Mononuclear cell (primary cell): Measurements from ENCODE around the gene SLC1A3. TPM values are rescaled to one million over a fixed set of nuclear protein-coding genes. Genes with fewer than 3 reads are reported as not detected.
A peak's percentile ranks its signal among the peaks of the same experiment; 100 is the strongest.

Experiments
- H3K27me3 ChIP-seq: 2 replicates; pipeline ENCODE4 v1.6.0; 2011; ENCODE audit warnings: low read length, control low read depth; ENCODE audit not compliant: insufficient read depth
- H3K4me1 ChIP-seq: 2 replicates; pipeline ENCODE4 v1.5.1; 2011; ENCODE audit warnings: mild to moderate bottlenecking, low read length, control low read depth; ENCODE audit not compliant: insufficient read depth
- H3K4me3 ChIP-seq: 2 replicates; pipeline ENCODE4 v1.5.1; 2011; ENCODE audit warnings: mild to moderate bottlenecking, low read length, moderate library complexity
- H3K9me3 ChIP-seq: 2 replicates; pipeline ENCODE4 v1.5.1; 2011; ENCODE audit warnings: low read depth, mild to moderate bottlenecking, control low read depth, low read length
- total RNA-seq: library from RNA; depleted of rRNA; stranded (reverse); fragments of >200 nt; gene quantifications from one replicate; pipeline ENCODE4 v1.2.3, GENCODE V29; 2012

SLC1A3 gene
- total RNA-seq, 1 donor, result 3.9 TPM

GRCh38 chr5:36590513-36591286 is 15.7 kb upstream of the SLC1A3 start:
- peaks cover 18% of the 10 kb centered on the region for H3K4me1 ChIP-seq
- H3K27me3 ChIP-seq, result no peaks in the 10 kb centered on the region
- no peak overlapping the region for H3K4me3 ChIP-seq
- H3K9me3 ChIP-seq, result no peaks in the 10 kb centered on the region

DNA sequence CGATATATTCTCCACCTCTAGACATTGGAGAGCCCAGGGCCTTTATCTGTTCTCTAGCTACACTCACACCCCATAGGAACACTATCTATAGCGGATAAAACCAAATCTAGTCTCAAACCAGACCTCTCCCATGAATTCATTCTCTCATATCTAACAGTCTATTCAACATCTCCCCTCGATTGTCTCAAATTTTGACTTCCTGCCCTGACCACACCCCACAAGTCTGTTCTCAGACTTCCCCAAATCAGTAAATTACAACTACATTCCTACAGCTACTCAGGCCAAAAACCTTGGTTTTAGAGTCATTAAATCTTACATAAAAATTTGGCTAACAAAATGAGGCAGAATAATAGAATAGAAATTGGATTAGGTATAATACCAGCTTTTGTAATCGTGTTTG is 12.5 kb upstream of the SLC1A3 start:
- no peaks in the 10 kb centered on the region for H3K9me3 ChIP-seq
- peaks cover 15% of the 10 kb centered on the region for H3K4me1 ChIP-seq
- H3K27me3 ChIP-seq, result no peaks in the 10 kb centered on the region
- no peak overlapping the region for H3K4me3 ChIP-seq

DNA sequence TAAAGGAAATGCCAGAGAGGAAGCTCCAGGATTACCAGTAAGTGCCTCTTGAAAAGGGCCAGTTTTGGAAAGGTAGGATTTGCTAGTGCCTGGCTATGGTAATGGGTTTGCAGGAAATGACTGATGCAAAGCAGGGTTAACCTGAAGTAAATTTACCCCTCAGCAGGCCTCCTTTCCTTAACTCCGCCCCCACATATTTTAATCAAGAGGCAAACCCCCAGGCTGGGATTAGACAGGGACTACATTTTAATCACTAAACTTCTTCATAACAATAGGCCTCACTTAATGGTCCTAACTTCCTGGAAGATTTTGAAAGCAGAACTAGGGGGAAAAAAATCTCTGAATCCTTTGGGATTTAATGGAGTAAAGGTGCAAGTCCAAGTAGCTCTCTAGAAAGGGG is 10.2 kb upstream of the SLC1A3 start:
- Histone ChIP-seq H3K4me1 (peaks cover 15% of the 10 kb centered on the region), H3K4me3 (no peak overlapping the region), H3K9me3 (no peaks in the 10 kb centered on the region)

DNA sequence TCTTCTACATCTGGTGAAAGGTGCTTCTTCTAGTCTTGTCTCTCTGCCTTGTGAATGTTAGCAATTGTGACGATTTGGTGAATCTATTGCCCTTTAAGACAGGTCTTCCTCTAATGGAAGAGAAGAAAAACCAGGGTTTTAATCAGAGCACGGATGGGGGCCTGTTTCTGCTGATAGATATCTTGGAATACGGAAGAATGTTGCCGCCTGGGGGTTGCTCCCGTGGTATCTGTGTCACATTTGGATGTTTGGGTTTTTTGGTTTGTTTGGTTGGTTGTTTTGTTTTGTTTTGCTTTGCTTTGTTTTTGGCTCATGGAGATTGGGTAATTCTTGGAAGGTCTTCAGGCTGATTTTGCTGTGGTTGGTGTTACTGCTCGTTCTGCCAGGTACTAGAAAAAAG is 9.7 kb upstream of the SLC1A3 start:
- no peaks in the 10 kb centered on the region for H3K9me3 ChIP-seq
- H3K27me3 ChIP-seq, result no peaks in the 10 kb centered on the region
- peaks cover 15% of the 10 kb centered on the region for H3K4me1 ChIP-seq
- no peak overlapping the region for H3K4me3 ChIP-seq

More for the DNA sequence above, 10.2 kb upstream of the SLC1A3 start:
- no peaks in the 10 kb centered on the region for H3K27me3 ChIP-seq

DNA sequence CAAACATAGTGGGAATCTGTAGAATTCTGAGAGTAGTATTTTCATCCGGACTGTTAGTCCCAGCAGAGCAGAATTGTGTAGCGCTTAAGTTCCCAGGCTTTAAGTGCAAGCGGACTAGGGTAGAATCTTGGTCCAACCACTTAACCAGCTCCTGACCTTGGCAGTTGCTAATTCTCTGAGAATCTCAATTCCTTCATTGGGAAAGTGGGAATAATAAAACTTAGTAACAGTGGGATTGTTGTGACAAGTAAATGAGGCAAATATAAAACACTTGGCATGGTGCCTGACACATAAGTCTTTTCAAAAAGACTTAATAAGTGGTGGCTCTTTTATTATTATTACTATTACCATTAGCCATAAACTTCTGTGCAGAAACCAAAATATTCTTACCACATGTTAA is 8.4 kb upstream of the SLC1A3 start:
- Histone ChIP-seq H3K27me3 (no peaks in the 10 kb centered on the region), H3K4me3 (no peak overlapping the region), H3K9me3 (no peaks in the 10 kb centered on the region), H3K4me1 (peaks cover 15% of the 10 kb centered on the region)

- no peaks in the 10 kb centered on the region for H3K4me1 ChIP-seq
- no peak overlapping the region for H3K4me3 ChIP-seq
- H3K9me3 ChIP-seq, result no peaks in the 10 kb centered on the region
- no peaks in the 10 kb centered on the region for H3K27me3 ChIP-seq
Measured at GRCh38 chr5:36599986-36600779, 6.2 kb upstream of the SLC1A3 start.

GRCh38 chr5:36600917-36601527 is 5.4 kb upstream of the SLC1A3 start:
- Histone ChIP-seq H3K9me3 (no peaks in the 10 kb centered on the region), H3K4me1 (no peaks in the 10 kb centered on the region), H3K27me3 (peaks cover 4% of the 10 kb centered on the region), H3K4me3 (no peak overlapping the region)

DNA sequence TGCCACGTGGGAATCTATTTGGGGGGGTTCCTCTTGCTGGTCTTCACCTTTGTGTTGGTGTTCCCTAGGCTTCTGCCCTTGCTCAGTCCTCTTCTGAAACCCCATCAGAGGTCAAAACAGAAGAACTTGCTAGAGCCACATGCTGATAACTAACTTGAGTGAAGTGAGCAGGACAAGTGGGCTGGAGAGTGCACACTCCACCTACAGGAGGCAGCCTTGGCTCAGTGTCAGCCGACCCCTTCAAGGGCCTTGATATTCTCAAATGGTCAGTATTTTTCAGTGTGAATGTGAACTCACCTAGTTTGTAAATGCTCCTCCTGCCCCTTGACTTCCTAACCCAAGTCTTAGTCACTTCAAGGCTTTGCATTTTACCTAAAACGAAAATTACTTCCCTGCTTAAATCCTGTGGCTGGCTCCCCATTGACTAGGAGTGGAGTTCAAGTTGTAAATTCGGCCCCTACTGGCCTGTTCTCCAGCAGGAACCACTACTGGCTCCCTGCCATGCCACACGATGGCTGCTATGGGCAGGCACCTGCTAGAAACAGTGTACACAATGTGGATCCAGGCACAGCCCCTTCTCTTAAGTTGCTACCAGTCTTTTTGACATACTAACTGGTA is 3.6 kb upstream of the SLC1A3 start:
- Histone ChIP-seq H3K4me1 (peaks cover 12% of the 10 kb centered on the region), H3K9me3 (no peaks in the 10 kb centered on the region), H3K4me3 (no peak overlapping the region), H3K27me3 (peaks cover 21% of the 10 kb centered on the region)

DNA sequence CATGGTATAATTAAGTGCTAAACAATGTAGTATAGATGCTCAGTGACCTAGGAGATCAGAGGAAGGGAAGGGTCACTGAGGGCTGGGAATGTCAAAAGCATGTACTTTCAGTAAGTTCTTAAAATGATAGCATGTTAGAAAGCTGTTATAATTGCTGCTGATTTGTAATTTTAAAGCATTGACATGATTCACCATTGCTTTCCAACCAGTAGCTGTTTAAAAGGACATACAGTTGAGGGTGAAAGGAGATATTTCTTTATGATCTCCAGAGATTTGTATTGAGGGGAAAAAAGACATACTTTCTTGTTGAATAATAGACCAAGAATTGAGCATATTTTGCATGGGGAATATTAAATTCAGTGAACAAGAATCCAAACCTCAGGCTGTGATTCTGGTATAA is 1.2 kb upstream of the SLC1A3 start:
- Histone ChIP-seq H3K4me1 (peaks cover 19% of the 10 kb centered on the region), H3K27me3 (peaks cover 27% of the 10 kb centered on the region), H3K9me3 (no peaks in the 10 kb centered on the region), H3K4me3 (no peak overlapping the region)

- H3K4me3 ChIP-seq, result peak overlapping the region; percentile 53
- peaks cover 27% of the 10 kb centered on the region for H3K27me3 ChIP-seq
- peaks cover 19% of the 10 kb centered on the region for H3K4me1 ChIP-seq
- no peaks in the 10 kb centered on the region for H3K9me3 ChIP-seq
Measured at GRCh38 chr5:36606036-36606427, 374 bp upstream of the SLC1A3 start.

DNA sequence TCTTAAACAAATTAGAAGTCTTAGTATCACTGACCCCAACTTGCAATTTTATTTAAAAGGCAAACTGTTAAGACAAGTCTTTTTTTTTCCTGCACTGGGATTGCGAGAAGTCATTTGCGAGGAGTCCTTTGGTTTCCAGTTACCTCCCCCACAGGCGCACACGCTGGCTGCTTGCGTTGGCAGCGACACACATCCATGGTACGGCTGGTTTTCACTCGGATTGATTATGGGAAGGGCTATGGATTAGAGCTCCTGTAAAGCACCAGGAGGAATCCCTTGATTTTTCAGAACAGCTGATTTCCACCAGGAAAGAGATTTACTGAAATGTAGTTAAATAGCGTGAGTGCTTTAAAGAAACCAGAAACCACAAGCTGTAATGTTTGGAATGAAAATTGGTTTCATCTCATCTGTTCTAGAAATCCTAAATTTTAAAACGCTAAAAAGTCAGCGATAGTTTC is 737 bp downstream of the SLC1A3 start:
- Histone ChIP-seq H3K4me1 (peaks cover 23% of the 10 kb centered on the region), H3K9me3 (no peaks in the 10 kb centered on the region), H3K27me3 (peaks cover 27% of the 10 kb centered on the region), H3K4me3 (peak overlapping the region; percentile 53)

- no peak overlapping the region for H3K4me3 ChIP-seq
- peaks cover 23% of the 10 kb centered on the region for H3K4me1 ChIP-seq
- H3K9me3 ChIP-seq, result no peaks in the 10 kb centered on the region
- H3K27me3 ChIP-seq, result peaks cover 27% of the 10 kb centered on the region
Measured at GRCh38 chr5:36607838-36608783, 1.7 kb downstream of the SLC1A3 start.

GRCh38 chr5:36610621-36611020 is 4.2 kb downstream of the SLC1A3 start:
- Histone ChIP-seq H3K4me1 (peaks cover 23% of the 10 kb centered on the region), H3K4me3 (no peak overlapping the region), H3K27me3 (peaks cover 25% of the 10 kb centered on the region), H3K9me3 (no peaks in the 10 kb centered on the region)
